HS-5 (cell line): ENCODE data around the gene OSCAR.

ENCODE experiments used
- DNase-seq: peaks from one replicate; pipeline ENCODE4 v3.0.0-alpha.2; 2012; ENCODE audit warnings: low read depth

OSCAR gene

DNA sequence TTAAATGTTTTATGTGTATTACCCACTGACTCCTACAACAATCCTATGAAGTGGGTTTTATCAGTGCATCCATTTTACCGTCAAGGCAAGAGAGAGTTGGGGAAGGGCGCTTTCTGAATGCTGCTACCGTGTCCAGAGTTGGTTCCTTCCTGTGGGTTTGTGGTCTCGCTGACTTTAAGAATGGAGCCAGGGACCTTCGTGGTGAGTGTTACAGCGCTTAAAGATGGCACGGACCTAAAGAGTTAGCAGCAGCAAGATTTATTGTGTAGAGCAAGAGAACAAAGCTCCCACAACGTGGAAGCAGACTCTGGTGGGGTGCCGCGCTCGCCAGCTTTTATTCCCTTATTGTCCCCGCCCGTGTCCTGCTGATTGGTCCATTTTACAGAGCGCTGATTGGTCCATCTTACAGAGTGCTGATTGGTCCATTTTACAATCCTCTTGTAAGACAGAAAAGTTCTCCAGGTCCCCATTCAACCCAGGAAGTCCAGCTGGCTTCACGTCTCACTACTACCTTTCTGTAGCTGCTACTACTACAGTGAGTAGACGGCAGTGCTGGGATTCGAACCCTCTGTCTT, 6.1 kb downstream of the OSCAR start:
- DNase-seq: no peak

DNA sequence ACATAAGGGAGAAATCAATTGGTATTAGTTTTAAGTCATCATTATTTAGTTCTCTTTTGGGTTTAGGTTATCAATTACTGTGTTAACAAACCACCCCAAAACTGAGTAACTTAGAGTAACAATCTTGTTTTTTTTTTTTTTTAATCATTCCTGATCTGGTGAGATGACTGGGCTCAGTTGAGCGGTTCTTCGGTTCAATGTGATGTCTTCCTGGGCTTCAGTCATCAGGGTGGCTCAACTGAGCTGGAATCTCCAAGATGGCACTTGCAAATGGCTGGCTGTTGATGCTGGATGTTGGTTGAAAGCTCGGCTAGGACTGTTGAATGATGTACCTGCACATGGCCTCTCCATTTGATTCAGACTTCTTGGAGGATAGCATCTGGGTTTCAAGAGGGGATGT, 16.2 kb downstream of the OSCAR start:
- no peak for DNase-seq

DNA sequence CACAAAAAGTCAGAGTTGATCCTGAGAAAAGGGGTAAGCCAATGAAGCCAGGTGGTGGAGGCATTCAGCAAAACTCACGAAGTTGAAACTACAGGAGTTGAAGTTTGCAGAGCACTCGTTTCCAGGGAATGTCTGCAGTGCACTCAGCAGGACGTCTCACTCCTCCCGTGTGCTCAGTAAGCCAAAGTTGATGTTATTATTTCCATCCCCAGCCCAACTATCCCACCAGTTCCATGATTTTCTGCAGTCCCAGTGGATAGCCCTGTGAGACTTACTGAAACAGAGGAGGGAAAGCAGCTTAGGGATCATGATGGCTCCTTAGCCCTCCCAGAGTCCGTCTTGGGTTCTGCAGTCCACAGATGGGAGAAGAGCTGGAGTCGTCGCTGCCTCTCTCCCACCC, 19.6 kb downstream of the OSCAR start, which contains the start of gene TARM1:
TARM1 (minus strand) TSS at position 334 of the 400 bp plus-strand sequence; CDS start at position 309, 25 bp downstream.
- DNase-seq: no peak

DNA sequence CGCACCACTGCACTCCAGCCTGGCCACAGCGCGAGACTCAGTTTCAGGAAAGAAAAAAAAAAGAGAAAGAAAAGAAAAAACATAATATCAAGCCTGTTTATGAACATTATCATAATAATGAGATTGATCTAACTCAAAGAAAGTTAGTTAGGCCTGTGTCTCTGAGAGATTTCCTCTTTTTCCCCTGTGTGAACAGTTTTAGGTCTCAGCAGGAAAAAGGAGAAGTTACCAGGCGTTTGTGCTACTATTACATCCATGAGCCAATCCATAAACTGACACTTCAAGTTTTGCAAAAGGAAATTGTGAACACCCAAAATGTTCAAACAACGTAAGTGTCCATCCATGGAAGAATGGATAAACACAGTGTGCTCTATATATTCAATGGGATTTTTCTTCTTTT, 23.3 kb downstream of the OSCAR start:
- DNase-seq: no peak

DNA sequence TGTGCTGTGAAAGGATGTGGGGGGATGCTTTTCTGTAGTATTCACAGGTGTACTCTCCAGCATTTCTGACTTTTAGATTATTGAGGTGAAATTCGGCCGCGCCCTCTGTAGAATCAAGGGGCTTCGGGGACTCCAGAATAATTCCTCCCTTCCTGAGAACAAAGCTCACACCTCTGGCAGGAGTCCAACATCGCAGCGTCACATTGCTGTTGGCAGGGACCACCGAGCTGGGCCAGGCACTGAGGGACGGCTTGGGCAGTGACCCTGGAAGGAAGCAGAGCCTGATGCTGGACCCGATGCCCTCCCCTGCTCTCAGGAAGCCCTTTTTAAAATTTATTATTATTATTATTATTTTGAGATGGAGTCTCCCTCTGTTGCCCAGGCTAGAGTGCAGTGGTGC, 25.8 kb downstream of the OSCAR start:
- no peak for DNase-seq

DNA sequence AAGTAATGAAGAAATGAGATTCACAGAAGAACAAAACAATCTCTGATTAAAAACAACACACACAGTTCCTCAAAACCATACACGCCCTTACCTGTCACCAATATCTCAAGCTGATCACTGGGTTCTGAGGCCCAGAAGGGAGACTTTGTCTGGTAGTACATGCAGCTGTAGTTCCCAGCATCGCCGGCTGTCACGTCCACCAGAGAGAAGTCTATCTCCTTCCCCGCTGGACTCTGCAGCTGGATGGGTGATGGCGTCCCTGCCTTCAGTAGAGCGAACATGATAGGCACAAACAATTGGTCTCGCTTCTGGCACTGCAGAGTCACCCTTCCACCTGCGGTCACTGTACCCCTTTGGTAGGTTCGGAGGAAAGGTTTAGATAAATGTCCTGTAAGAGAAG, 26.8 kb downstream of the OSCAR start:
- DNase-seq: no peak

DNA sequence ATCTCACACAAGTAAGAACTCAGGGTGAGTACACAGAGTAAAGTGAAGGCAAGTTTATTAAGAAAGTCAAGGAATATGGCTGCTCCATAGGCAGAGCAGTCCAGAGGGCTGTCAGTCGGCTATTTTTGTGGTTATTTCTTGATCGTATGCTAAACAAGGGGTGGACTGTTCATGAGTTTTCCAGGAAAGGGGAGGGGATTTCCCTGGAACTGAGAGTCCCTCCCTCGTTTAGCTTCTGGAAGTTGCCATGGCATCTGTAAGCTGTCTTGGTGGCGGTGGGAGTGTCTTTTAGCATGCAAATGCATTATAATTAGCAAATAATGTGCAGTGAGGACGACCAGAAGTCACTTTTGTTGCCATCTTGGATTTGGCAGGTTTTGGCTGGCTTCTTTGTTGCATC, 31.1 kb downstream of the OSCAR start:
- no peak for DNase-seq

DNA sequence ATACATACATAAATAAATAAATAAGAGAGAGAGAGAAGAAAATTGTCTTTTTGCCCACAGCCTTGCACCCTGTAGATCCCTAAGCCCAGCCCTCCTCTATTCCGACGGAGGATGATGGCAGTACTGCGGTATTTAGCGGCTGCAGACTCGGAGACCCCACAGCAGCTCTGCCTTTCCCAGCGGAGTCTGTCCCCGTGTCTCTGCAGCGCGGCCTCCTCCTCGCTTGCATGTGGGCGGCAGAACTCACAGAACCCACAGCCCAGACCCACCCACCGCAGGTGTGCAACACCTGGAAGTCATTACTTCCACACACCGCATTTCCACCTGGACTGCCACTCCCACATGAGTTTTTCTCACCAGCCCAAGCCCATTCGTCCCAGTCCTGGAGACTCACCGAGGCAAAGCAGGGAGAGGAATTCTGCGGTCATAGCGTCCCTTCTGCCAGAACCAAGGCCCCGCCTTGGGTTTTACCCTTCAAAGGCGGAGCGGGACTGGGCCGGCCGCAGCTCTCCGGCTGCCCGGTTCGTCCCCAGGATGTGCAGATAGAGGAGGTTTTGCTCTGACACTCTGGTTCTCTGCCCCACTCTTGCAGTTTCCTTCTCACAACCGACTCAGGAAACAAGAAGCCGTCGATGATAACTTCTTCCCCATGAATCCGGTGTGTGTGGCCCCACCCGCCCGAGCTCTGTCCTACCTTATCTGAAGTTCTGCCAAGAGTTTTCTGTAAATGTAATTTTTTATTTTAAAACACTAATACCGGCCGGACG, 37.1 kb downstream of the OSCAR start, which contains the start of gene VSTM1:
VSTM1 (minus strand) TSS at position 548 of the 767 bp plus-strand sequence; CDS start at position 428, 120 bp downstream.
- DNase-seq: no peak

DNA sequence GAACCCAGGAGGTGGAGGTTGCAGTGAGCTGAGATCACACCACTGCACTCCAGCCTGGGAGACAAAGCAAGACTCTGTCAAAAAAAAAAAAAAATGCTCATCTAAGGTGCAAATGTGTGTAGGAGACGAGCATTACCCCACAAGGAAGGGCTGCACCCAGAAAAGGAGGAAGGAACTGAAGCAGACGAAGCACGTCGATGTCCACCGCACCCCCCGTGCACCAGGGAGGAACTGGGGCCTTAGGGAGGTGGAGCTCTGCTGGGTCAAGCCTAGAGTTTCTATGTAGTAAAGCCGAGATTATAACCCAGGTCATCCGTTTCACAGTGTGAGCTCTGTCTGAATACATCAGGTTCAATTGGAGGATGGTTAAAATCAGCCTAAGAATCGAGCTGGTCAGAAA, 38.0 kb downstream of the OSCAR start:
- no peak for DNase-seq

DNA sequence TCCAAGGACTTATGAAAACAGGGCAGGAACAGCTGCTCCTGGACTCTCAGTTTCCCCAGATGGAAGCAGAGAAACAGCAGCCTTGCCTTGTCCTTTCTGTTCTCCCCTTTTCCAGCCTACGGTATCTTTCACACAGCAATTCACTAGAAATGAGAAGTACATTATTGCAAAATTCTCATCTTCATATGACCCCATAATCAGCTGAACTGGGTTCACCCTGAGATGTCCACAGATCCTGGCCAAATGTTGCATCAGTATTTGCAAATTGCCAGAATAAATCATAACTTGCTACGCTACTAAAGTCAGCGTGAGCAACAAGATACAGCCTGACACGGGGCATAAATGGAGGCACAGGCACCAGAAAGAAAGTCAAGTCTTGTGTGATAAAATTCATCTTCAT, 53.0 kb downstream of the OSCAR start:
- no peak for DNase-seq

DNA sequence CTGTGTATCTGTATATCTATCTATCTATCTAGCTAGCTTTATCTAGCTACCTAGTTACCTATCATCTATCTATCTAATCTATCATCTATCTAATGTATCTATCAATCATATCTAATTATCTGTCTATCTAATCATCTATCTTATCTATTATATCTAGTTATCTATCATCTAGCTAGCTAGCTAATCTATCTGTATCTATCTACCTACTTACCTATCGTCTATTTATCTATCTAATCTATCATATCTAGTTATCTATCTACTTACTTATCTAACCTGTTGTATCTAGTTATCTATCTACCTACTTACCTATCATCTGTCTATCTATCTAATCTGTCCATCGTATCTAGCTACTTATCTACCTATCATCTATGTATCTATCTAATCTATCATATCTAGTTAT, 54.8 kb downstream of the OSCAR start:
- no peak for DNase-seq
